ENCODE data around the gene GLT8D1. TPM values are rescaled to one million over a fixed set of nuclear protein-coding genes. Genes with fewer than 3 reads are reported as not detected.

Gene GLT8D1
- total and polyA plus RNA-seq, 2 of the 4 experiments (the other 2 are of a cell fraction) = 87.8 to 124 TPM

DNA sequence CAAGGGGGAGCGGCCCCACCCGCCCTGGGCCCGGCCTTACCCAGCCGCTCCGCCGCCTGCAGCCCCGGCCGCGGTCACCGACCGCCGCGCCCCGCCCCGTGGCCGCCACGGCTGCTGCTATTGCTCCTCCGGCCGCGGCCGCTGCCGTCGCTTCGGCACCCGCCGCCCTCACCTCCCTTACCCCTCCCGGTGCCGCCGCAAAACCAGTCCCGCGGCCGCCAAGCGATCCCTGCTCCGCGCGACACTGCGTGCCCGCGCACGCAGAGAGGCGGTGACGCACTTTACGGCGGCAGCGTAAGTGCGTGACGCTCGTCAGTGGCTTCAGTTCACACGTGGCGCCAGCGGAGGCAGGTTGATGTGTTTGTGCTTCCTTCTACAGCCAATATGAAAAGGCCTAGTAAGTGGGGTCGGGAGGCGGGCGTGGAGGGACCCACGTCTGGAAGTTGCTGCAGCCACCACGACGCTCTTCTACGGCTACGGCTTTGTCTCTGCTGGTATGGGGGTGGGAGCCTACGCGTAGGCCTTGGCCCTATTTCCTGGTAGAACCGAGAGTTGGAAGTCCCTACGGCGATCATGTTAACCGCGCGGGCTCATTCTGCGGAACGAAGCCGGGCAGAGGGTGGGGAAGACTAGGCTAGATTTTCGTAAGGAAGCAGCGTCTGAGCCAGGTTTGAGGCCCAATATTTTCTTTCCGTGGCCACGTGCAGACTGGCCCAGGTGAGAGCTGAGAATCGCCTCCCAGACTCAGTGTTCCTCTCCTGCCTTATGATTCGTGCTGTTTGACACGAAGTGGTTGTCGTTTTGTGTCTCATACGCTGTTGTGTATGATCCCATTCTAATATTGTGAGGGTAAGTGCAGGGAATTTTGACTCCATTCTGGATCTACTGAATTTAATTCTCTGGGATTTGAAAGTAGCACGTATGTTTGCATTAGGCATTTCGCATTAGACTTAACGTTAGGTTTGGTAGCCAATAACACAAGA is 19.6 kb downstream of the GLT8D1 start, which contains the start of the genes GNL3 and PBRM1:
TSS of gene GNL3 (plus strand) at position 324 of the 983 bp plus-strand sequence. CDS start at position 385, 61 bp downstream.
TSS of gene PBRM1 (minus strand) at position 205 of the 983 bp plus-strand sequence.
- no peaks in the 10 kb centered on the region for H3K9me3 ChIP-seq (ENCODE audit: control insufficient read depth, insufficient read depth, low read length)
- H3K56ac ChIP-seq (ENCODE audit: extremely low read depth, insufficient read depth, low read length) = peak within 1 kb of the TSS; percentile 92
- peak within 1 kb of the TSS; percentile 95 for H2BK5ac ChIP-seq (ENCODE audit: low read depth, low read length, poor library complexity, severe bottlenecking)
- 1% methylated on average over 57 of the region's 82 CpGs; no CpG with 5 or more reads in 1 of the 2 experiments for WGBS, 2 experiments (ENCODE audit: extremely low coverage in 2 of 2, insufficient read length in 1 of 2)
- peak within 1 kb of the TSS; percentile 92 for H3K27ac ChIP-seq (ENCODE audit: insufficient read depth, low read length)
- peaks cover 9% of the 10 kb centered on the region for H3K4me1 ChIP-seq (ENCODE audit: control insufficient read depth, insufficient read depth, low read length)
- peak within 1 kb of the TSS; percentile 97 for H4K5ac ChIP-seq (ENCODE audit: low read depth, low read length)
- peaks cover 3% of the 10 kb centered on the region for H3K9me1 ChIP-seq (ENCODE audit: insufficient read depth, low read length)
- DNase-seq (peak; percentile 96), ATAC-seq (ENCODE audit: low read depth) (peak; percentile 94)
- peak within 1 kb of the TSS; percentile 93 to 96 for H4K8ac ChIP-seq (ENCODE audit: low read depth in 2 of 2, low read length in 2 of 2)
- H2AFZ ChIP-seq (replicated peaks; ENCODE audit: low read length, poor library complexity) = peak within 1 kb of the TSS; percentile 94
- peaks cover 30 to 68% of the 10 kb centered on the region in 2 experiments for H3K79me1 ChIP-seq (ENCODE audit: low read depth in 1 of 2, low read length in 2 of 2)
- H2BK15ac ChIP-seq (ENCODE audit: low read depth, low read length) = peak within 1 kb of the TSS; percentile 31; the same call in 1 of the 3 replicates
- peak within 1 kb of the TSS; percentile 97 for H3K14ac ChIP-seq (replicated peaks; ENCODE audit: low read depth, low read length)
- H2BK20ac ChIP-seq (ENCODE audit: low read depth, low read length) = no peak within 1 kb of the TSS
- BruUV-seq (replicated peaks) = TSS peak; percentile 72
- H4K20me1 ChIP-seq (ENCODE audit: insufficient read depth, low read length) = peaks cover 18% of the 10 kb centered on the region; the same call in 1 of the 2 replicates
- ChIA-PET CTCF (no interaction called here), POLR2A (ENCODE audit: unreplicated experiment) (interaction anchor here (0.5 to 1.1 kb wide), 2 partner anchors 10 to 18 kb away, joined by 3 to 6 read pairs; no protein-coding TSS in a partner anchor)
- peak within 1 kb of the TSS; percentile 93 for H3K18ac ChIP-seq (ENCODE audit: low read depth, low read length)
- dilution Hi-C loops (cut with HindIII; ENCODE audit: low sequenced_read_pairs, unreplicated experiment) (no loop called here), in situ Hi-C loops (cut with MboI; ENCODE audit: low sequenced_read_pairs) (no loop called here), intact Hi-C loops (cut with micrococcal nuclease) (loop anchor here (2.0 kb wide), 1 partner anchor 15 kb away; no protein-coding TSS in a partner anchor)
- H3K4me2 ChIP-seq (ENCODE audit: low read depth, low read length) = peak within 1 kb of the TSS; percentile 91
- peak within 1 kb of the TSS; percentile 95 for H3K23ac ChIP-seq (ENCODE audit: low read depth, low read length)
- peak within 1 kb of the TSS; percentile 89 for H3K4me3 ChIP-seq (ENCODE audit: insufficient read depth, low read depth, low read length)
- peak within 1 kb of the TSS; percentile 96 for H3K4ac ChIP-seq (ENCODE audit: low read depth, low read length)
- H3K27me3 ChIP-seq (ENCODE audit: control insufficient read depth, insufficient read depth, low read length) = no peaks in the 10 kb centered on the region
- peak within 1 kb of the TSS; percentile 94 for H4K91ac ChIP-seq (ENCODE audit: insufficient read depth, low read depth, low read length)
- H3K36me3 ChIP-seq (ENCODE audit: control insufficient read depth, insufficient read depth, low read length) = peaks cover 33% of the 10 kb centered on the region
- peak within 1 kb of the TSS; percentile 100 for H2AK5ac ChIP-seq (ENCODE audit: low read depth, low read length)
- peak within 1 kb of the TSS; percentile 100 for H3K9ac ChIP-seq (ENCODE audit: low read depth, low read length)
- peak within 1 kb of the TSS; percentile 72 for H2BK120ac ChIP-seq (ENCODE audit: low read depth, low read length)
- H2AK9ac ChIP-seq (replicated peaks; ENCODE audit: low read depth, low read length, poor library complexity) = peak within 1 kb of the TSS; percentile 100
- TF ChIP-seq, protein P1, sequence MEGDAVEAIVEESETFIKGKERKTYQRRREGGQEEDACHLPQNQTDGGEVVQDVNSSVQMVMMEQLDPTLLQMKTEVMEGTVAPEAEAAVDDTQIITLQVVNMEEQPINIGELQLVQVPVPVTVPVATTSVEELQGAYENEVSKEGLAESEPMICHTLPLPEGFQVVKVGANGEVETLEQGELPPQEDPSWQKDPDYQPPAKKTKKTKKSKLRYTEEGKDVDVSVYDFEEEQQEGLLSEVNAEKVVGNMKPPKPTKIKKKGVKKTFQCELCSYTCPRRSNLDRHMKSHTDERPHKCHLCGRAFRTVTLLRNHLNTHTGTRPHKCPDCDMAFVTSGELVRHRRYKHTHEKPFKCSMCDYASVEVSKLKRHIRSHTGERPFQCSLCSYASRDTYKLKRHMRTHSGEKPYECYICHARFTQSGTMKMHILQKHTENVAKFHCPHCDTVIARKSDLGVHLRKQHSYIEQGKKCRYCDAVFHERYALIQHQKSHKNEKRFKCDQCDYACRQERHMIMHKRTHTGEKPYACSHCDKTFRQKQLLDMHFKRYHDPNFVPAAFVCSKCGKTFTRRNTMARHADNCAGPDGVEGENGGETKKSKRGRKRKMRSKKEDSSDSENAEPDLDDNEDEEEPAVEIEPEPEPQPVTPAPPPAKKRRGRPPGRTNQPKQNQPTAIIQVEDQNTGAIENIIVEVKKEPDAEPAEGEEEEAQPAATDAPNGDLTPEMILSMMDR (conservative IDR thresholded peaks at IDR 0.05; ENCODE audit: low read depth, low read length) = no peak
- no peak for TF ChIP-seq MAFK (IDR thresholded peaks at IDR 0.05; ENCODE audit: low read depth, low read length)
- TF ChIP-seq, protein P2, sequence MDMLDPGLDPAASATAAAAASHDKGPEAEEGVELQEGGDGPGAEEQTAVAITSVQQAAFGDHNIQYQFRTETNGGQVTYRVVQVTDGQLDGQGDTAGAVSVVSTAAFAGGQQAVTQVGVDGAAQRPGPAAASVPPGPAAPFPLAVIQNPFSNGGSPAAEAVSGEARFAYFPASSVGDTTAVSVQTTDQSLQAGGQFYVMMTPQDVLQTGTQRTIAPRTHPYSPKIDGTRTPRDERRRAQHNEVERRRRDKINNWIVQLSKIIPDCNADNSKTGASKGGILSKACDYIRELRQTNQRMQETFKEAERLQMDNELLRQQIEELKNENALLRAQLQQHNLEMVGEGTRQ (IDR thresholded peaks at IDR 0.05; ENCODE audit: low read depth, low read length) = peak; percentile 77
- TF ChIP-seq SMC3 (IDR thresholded peaks at IDR 0.05; ENCODE audit: low read depth, low read length) = no peak
- TF ChIP-seq NFE2L2 (IDR thresholded peaks at IDR 0.05; ENCODE audit: low read depth, low read length) = no peak
- no peak; the same call in 1 of the 2 replicates for TF ChIP-seq FOS (IDR thresholded peaks at IDR 0.05; ENCODE audit: low read depth, low read length)
- TF ChIP-seq CEBPB (IDR thresholded peaks at IDR 0.05; ENCODE audit: low read depth, low read length) = no peak
- TF ChIP-seq POLR2A (IDR thresholded peaks at IDR 0.05; ENCODE audit: low read depth, low read length) = peak; percentile 95
- peak; percentile 81; the same call in 1 of the 2 replicates for TF ChIP-seq MAZ (IDR thresholded peaks at IDR 0.05; ENCODE audit: borderline replicate concordance, low read depth, low read length)
- peak; percentile 99 for TF ChIP-seq MXI1 (IDR thresholded peaks at IDR 0.05; ENCODE audit: borderline replicate concordance, low read depth, low read length)
- TF ChIP-seq CHD1 (IDR thresholded peaks at IDR 0.05; ENCODE audit: low read depth, low read length) = peak; percentile 16; the same call in 1 of the 2 replicates
- TF ChIP-seq RFX5 (IDR thresholded peaks at IDR 0.05; ENCODE audit: low read depth, low read length) = no peak
- TF ChIP-seq, protein P3, sequence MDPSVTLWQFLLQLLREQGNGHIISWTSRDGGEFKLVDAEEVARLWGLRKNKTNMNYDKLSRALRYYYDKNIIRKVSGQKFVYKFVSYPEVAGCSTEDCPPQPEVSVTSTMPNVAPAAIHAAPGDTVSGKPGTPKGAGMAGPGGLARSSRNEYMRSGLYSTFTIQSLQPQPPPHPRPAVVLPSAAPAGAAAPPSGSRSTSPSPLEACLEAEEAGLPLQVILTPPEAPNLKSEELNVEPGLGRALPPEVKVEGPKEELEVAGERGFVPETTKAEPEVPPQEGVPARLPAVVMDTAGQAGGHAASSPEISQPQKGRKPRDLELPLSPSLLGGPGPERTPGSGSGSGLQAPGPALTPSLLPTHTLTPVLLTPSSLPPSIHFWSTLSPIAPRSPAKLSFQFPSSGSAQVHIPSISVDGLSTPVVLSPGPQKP (IDR thresholded peaks at IDR 0.05; ENCODE audit: borderline replicate concordance, low read depth, low read length) = no peak

Measured in IMR-90 (cell line).